H54 (cell line): ENCODE results near the gene HELZ.
A peak's percentile ranks its signal among the peaks of the same experiment; 100 is the strongest.
"Not testable (repeated sequence)": the region's sequence is repeated elsewhere in the genome, so short reads cannot be mapped to it uniquely, and the experiment has no call there.

Experiments
- DNase-seq: peaks from one replicate; pipeline ENCODE4 v3.0.0; 2011; ENCODE audit warnings: low spot score, mixed read lengths; ENCODE audit not compliant: insufficient read length
- FAIRE-seq: peaks from 3 replicates; lab custom pipeline; 2011; peaks lifted over from hg19 to GRCh38; lab: Jason Lieb, UNC
- POLR2A ChIP-seq: IDR thresholded peaks from 2 replicates; pipeline ENCODE4 v1.6.1; 2011; ENCODE audit warnings: low read depth, mild to moderate bottlenecking, low read length

The HELZ gene

GRCh38 chr17:67245073-67245693 is at the start of gene HELZ:
HELZ (minus strand) TSS chr17:67245196; CDS start chr17:67218804, 26,392 bp downstream.
- no peak for TF ChIP-seq POLR2A
- DNase-seq (peak; percentile 87), FAIRE-seq (no peak)

- DNase-seq (peak; percentile 82), FAIRE-seq (no peak)
- TF ChIP-seq POLR2A: no peak
Measured at GRCh38 chr17:67293251-67294203, 48.5 kb upstream of the HELZ start.

- FAIRE-seq (no peak), DNase-seq (no peak)
- TF ChIP-seq POLR2A: no peak
Measured at GRCh38 chr17:67290711-67291291, 45.8 kb upstream of the HELZ start.

- FAIRE-seq (no peak), DNase-seq (no peak)
- no peak for TF ChIP-seq POLR2A
Measured at GRCh38 chr17:67290244-67290643, 45.2 kb upstream of the HELZ start.

- FAIRE-seq: no peak
- TF ChIP-seq POLR2A: no peak
- DNase-seq: no peak
Measured at GRCh38 chr17:67289181-67289876, 44.3 kb upstream of the HELZ start.

- not testable (repeated sequence) for DNase-seq, FAIRE-seq
Measured at GRCh38 chr17:67286826-67287225, 41.8 kb upstream of the HELZ start.

- FAIRE-seq: no peak
- no peak for TF ChIP-seq POLR2A
- no peak for DNase-seq
Measured at GRCh38 chr17:67285360-67285759, 40.4 kb upstream of the HELZ start.

- no peak for TF ChIP-seq POLR2A
- DNase-seq (no peak), FAIRE-seq (no peak)
Measured at GRCh38 chr17:67283731-67284516, 38.9 kb upstream of the HELZ start.

GRCh38 chr17:67281743-67282142 is 36.7 kb upstream of the HELZ start:
- FAIRE-seq (no peak), DNase-seq (no peak)
- no peak for TF ChIP-seq POLR2A

- no peak for TF ChIP-seq POLR2A
- no peak for FAIRE-seq
Measured at GRCh38 chr17:67281053-67281452, 36.1 kb upstream of the HELZ start.

GRCh38 chr17:67280279-67280678 is 35.3 kb upstream of the HELZ start:
- FAIRE-seq (no peak), DNase-seq (no peak)
- no peak for TF ChIP-seq POLR2A

More at GRCh38 chr17:67281053-67281452, 36.1 kb upstream of the HELZ start:
- no peak for DNase-seq

- DNase-seq (no peak), FAIRE-seq (no peak)
- TF ChIP-seq POLR2A: no peak
Measured at GRCh38 chr17:67279115-67279514, 34.1 kb upstream of the HELZ start.

- TF ChIP-seq POLR2A: no peak
- FAIRE-seq: no peak
- DNase-seq: no peak
Measured at GRCh38 chr17:67278363-67278762, 33.4 kb upstream of the HELZ start.
